SK-N-SH treated with all-trans-retinoic acid at 6 μM for 48 hours (cell line): ENCODE measurements around the gene ARHGAP18.

Experiments used
- ATAC-seq: fragments of 200-7000 bp; cut with Tn5 transposase; 3 replicates; pipeline ENCODE4 v1.9.1; 2020; ENCODE audit warnings: mild to moderate bottlenecking, moderate library complexity
- ARNTL ChIP-seq: fragments of 450-650 bp; formaldehyde crosslinking; IDR thresholded peaks from 2 replicates; pipeline ENCODE4 v1.5.0; 2020; ENCODE audit warnings: low read depth, mild to moderate bottlenecking, moderate library complexity, borderline replicate concordance
- BACH2 ChIP-seq: fragments of 250-450 bp; sonication (Bioruptor Pico); IDR thresholded peaks from 2 replicates; pipeline ENCODE4 v1.9.0; 2021; ENCODE audit warnings: mild to moderate bottlenecking, borderline replicate concordance
- CREB5 ChIP-seq: fragments of 250-450 bp; sonication (Bioruptor Pico); IDR thresholded peaks from 2 replicates; pipeline ENCODE4 v1.5.1; 2020; ENCODE audit warnings: low read depth, mild to moderate bottlenecking, moderate library complexity
- CSDC2 ChIP-seq: fragments of 250-450 bp; sonication (Bioruptor Pico); IDR thresholded peaks from 2 replicates; pipeline ENCODE4 v1.5.0; 2020; ENCODE audit warnings: mild to moderate bottlenecking, moderate library complexity
- CSRNP3 ChIP-seq: fragments of 250-450 bp; sonication (Bioruptor Pico); IDR thresholded peaks from 2 replicates; pipeline ENCODE4 v1.5.1; 2021; ENCODE audit warnings: mild to moderate bottlenecking, moderate library complexity
- ESRRG ChIP-seq: fragments of 250-450 bp; sonication (Bioruptor Pico); IDR thresholded peaks from 2 replicates; pipeline ENCODE4 v1.6.1; 2021; ENCODE audit warnings: mild to moderate bottlenecking
- GLIS3 ChIP-seq: fragments of 250-450 bp; sonication (Bioruptor Pico); IDR thresholded peaks from 2 replicates; pipeline ENCODE4 v1.5.0; 2020; ENCODE audit warnings: mild to moderate bottlenecking, moderate library complexity
- ISL1 ChIP-seq: fragments of 250-450 bp; sonication (Bioruptor Pico); IDR thresholded peaks from 2 replicates; pipeline ENCODE4 v2.1.2; 2022; ENCODE audit warnings: mild to moderate bottlenecking, moderate library complexity
- OSR1 ChIP-seq: fragments of 250-450 bp; sonication (Bioruptor Pico); IDR thresholded peaks from 2 replicates; pipeline ENCODE4 v1.8.0; 2022; ENCODE audit warnings: moderate library complexity, mild to moderate bottlenecking, inconsistent platforms
- PATZ1 ChIP-seq: fragments of 250-450 bp; sonication (Bioruptor Pico); IDR thresholded peaks from 2 replicates; pipeline ENCODE4 v1.8.0; 2020; ENCODE audit warnings: mild to moderate bottlenecking, moderate library complexity, borderline replicate concordance
- PPARA ChIP-seq: fragments of 250-450 bp; sonication (Bioruptor Pico); IDR thresholded peaks from 2 replicates; pipeline ENCODE4 v1.5.0; 2020; ENCODE audit warnings: mild to moderate bottlenecking, borderline replicate concordance
- RARB ChIP-seq: fragments of 250-450 bp; sonication (Bioruptor Pico); IDR thresholded peaks from 2 replicates; pipeline ENCODE4 v1.8.0; 2021; ENCODE audit warnings: mild to moderate bottlenecking, moderate library complexity
- SNAI2 ChIP-seq: fragments of 250-450 bp; sonication (Bioruptor Pico); IDR thresholded peaks from 2 replicates; pipeline ENCODE4 v1.5.0; 2020; ENCODE audit warnings: mild to moderate bottlenecking, moderate library complexity
- TCF4 ChIP-seq: fragments of 250-450 bp; sonication (Bioruptor Pico); IDR thresholded peaks from 2 replicates; pipeline ENCODE4 v1.8.0; 2021; ENCODE audit warnings: mild to moderate bottlenecking, moderate library complexity, borderline replicate concordance
- TOX ChIP-seq: fragments of 250-450 bp; sonication (Bioruptor Pico); IDR thresholded peaks from 2 replicates; pipeline ENCODE4 v1.8.0; 2021; ENCODE audit warnings: mild to moderate bottlenecking, moderate library complexity, borderline replicate concordance
- ZC3H10 ChIP-seq: fragments of 250-450 bp; sonication (Bioruptor Pico); IDR thresholded peaks from 2 replicates; pipeline ENCODE4 v1.5.1; 2021; ENCODE audit warnings: mild to moderate bottlenecking, moderate library complexity
- ZFP3 ChIP-seq: fragments of 250-450 bp; sonication (Bioruptor Pico); IDR thresholded peaks from 2 replicates; pipeline ENCODE4 v1.5.0; 2020; ENCODE audit warnings: mild to moderate bottlenecking, moderate library complexity
- ZFP30 ChIP-seq: fragments of 450-650 bp; formaldehyde crosslinking; IDR thresholded peaks from 2 replicates; pipeline ENCODE4 v1.5.0; 2022; ENCODE audit warnings: mild to moderate bottlenecking, moderate library complexity
- ZNF565 ChIP-seq: fragments of 450-650 bp; formaldehyde crosslinking; conservative IDR thresholded peaks from 2 replicates; pipeline ENCODE4 v1.5.0; 2020; ENCODE audit warnings: low read depth, mild to moderate bottlenecking, moderate library complexity
- ZNF70 ChIP-seq: fragments of 450-650 bp; formaldehyde crosslinking; IDR thresholded peaks from 2 replicates; pipeline ENCODE4 v1.5.0; 2020; ENCODE audit warnings: mild to moderate bottlenecking, moderate library complexity
- ZNF8 ChIP-seq: fragments of 450-650 bp; formaldehyde crosslinking; IDR thresholded peaks from 2 replicates; pipeline ENCODE4 v1.5.0; 2020; ENCODE audit warnings: mild to moderate bottlenecking, moderate library complexity

Gene ARHGAP18

GRCh38 chr6:129615496-129615895, 94.5 kb downstream of the ARHGAP18 start:
- TF ChIP-seq ZFP30 (CRISPR knock-in tag) (no peak), OSR1 (no peak), RARB (CRISPR knock-in tag) (no peak), TOX (CRISPR knock-in tag) (no peak), SNAI2 (CRISPR knock-in tag) (no peak), ARNTL (CRISPR knock-in tag) (no peak), ZNF565 (CRISPR knock-in tag) (no peak), ESRRG (no peak), CSDC2 (CRISPR knock-in tag) (no peak), PPARA (CRISPR knock-in tag) (no peak), ZFP3 (CRISPR knock-in tag) (no peak), CSRNP3 (no peak), ZNF70 (CRISPR knock-in tag) (no peak), GLIS3 (CRISPR knock-in tag) (no peak), ISL1 (CRISPR knock-in tag) (no peak), BACH2 (CRISPR knock-in tag) (no peak), PATZ1 (CRISPR knock-in tag) (no peak), ZC3H10 (CRISPR knock-in tag) (no peak)
- no peak for ATAC-seq

- 0 out of 3 replicates have a peak, but pooled peaks have one; percentile 11 for ATAC-seq
- TF ChIP-seq TOX (CRISPR knock-in tag) (no peak), OSR1 (no peak), CSRNP3 (no peak), ZC3H10 (CRISPR knock-in tag) (no peak), CREB5 (CRISPR knock-in tag) (no peak), ESRRG (no peak), ZNF565 (CRISPR knock-in tag) (no peak), GLIS3 (CRISPR knock-in tag) (no peak), SNAI2 (CRISPR knock-in tag) (no peak), ARNTL (CRISPR knock-in tag) (no peak), BACH2 (CRISPR knock-in tag) (no peak), ZNF8 (no peak), PATZ1 (CRISPR knock-in tag) (no peak)
Observed at GRCh38 chr6:129615020-129615419, 95.0 kb downstream of the ARHGAP18 start.

GRCh38 chr6:129614464-129614863, 95.5 kb downstream of the ARHGAP18 start:
- ATAC-seq = no peak
- TF ChIP-seq ZFP3 (CRISPR knock-in tag) (no peak), CREB5 (CRISPR knock-in tag) (no peak), TCF4 (CRISPR knock-in tag) (no peak), ZC3H10 (CRISPR knock-in tag) (no peak), OSR1 (no peak), BACH2 (CRISPR knock-in tag) (no peak)
